Panc1 (cell line): ENCODE data around the gene ACACA.

Experiments used
- CTCF ChIP-seq: fragments of 450-650 bp; IDR thresholded peaks from 2 replicates; pipeline ENCODE4 v1.5.1; 2017; ENCODE audit warnings: mild to moderate bottlenecking
- POLR2AphosphoS5 ChIP-seq: IDR thresholded peaks from 2 replicates; pipeline ENCODE4 v1.6.1; 2012; ENCODE audit warnings: mild to moderate bottlenecking, low read depth, low read length, moderate library complexity
- SIN3A ChIP-seq: IDR thresholded peaks from 2 replicates; pipeline ENCODE4 v1.6.1; 2012; ENCODE audit warnings: low read depth, mild to moderate bottlenecking, low read length, moderate library complexity, borderline replicate concordance; ENCODE audit not compliant: insufficient read depth

- TF ChIP-seq CTCF, result no peak
- no peak for TF ChIP-seq SIN3A
- no peak for TF ChIP-seq POLR2AphosphoS5
Observed at GRCh38 chr17:37230633-37231032, 176.0 kb downstream of the ACACA start.
